Psoas muscle (tissue), 8 donors: ENCODE data around the gene MEF2A. TPM values are rescaled to one million over a fixed set of nuclear protein-coding genes. Genes with fewer than 3 reads are reported as not detected.

Source experiments
- ATAC-seq, 4 donors: fragments of 200-7000 bp; cut with Tn5 transposase; one replicate each; pipeline ENCODE4 v1.9.1; 2020; ENCODE audit warnings: moderate library complexity in 3 of 4, mild to moderate bottlenecking in 2 of 4
- DNase-seq, 2 donors: peaks; one replicate each; pipeline ENCODE4 v3.0.0-alpha.2; 2020
- H3K27ac ChIP-seq: fragments of 200-600 bp; one replicate; pipeline ENCODE4 v1.8.0; 2022
- H3K27me3 ChIP-seq, 3 donors: fragments of 200-600 bp in 1 of 3; one replicate each; pipeline versions ENCODE4 v1.6.1 to v1.8.0; 2013 to 2022; ENCODE audit warnings: low read length in 2 of 3, mild to moderate bottlenecking in 2 of 3, moderate library complexity in 1 of 3; ENCODE audit not compliant: insufficient read depth in 3 of 3
- H3K36me3 ChIP-seq, 2 donors: fragments of 200-600 bp in 1 of 2; one replicate each; pipeline versions ENCODE4 v1.6.1 to v1.8.0; 2013 to 2022; ENCODE audit warnings: low read depth in 1 of 2, mild to moderate bottlenecking in 1 of 2, moderate library complexity in 1 of 2; ENCODE audit not compliant: insufficient read depth in 1 of 2
- H3K4me1 ChIP-seq: fragments of 200-600 bp; one replicate; pipeline ENCODE4 v1.8.0; 2022
- H3K4me3 ChIP-seq: fragments of 200-600 bp; one replicate; pipeline ENCODE4 v1.8.0; 2022; ENCODE audit warnings: mild to moderate bottlenecking
- H3K9me3 ChIP-seq: fragments of 200-600 bp; one replicate; pipeline ENCODE4 v1.8.0; 2022
- CTCF ChIP-seq: fragments of 200-600 bp; IDR thresholded peaks from one replicate; pipeline ENCODE4 v1.8.0; 2022; ENCODE audit warnings: antibody characterized with exemption
- WGBS, 3 donors: extraction: QIAGEN DNeasy Blood & Tissue Kit; methylation state at CpG; one replicate each; pipeline versions ENCODE4 v1.1.6 to v1.1.7; 2013; 5-methylcytosine and 5-hydroxymethylcytosine counted together
- intact Hi-C, 2 donors: fragments of 100-400 bp; cut with DNase I; formaldehyde crosslinking; loops; one replicate each; pipeline versions ENCODE4 v1.11.0 to v1.14.2; 2022
- polyA plus RNA-seq, 3 donors: library from polyadenylated mRNA; stranded (reverse); fragments of 200-250 nt; gene quantifications; one replicate each; pipeline ENCODE4 v1.2.3, GENCODE V29; 2013
- total RNA-seq, 4 donors: library from RNA; stranded (reverse); fragmentation: NEBNext Ultra II Directional in 2 of 4; extraction: Animal tissue kit (Norgen Biotek cat#: 25700) in 2 of 4; gene quantifications; one replicate each; pipeline versions ENCODE4 v1.2.1 to v1.2.4, GENCODE V29; 2021 to 2023
- donor health status: healthy with polysubstance abuse.
- donor health status: DM: no; HTN: no; CAD: no; lungs with moderate emphysema.
- donor health status: Bipolar disorder and iron deficiency.
- donor health status: healthy.
- donor health status: DM: yes; HTN: yes; CAD: no.
- donor health status: DM: no; HTN: no; CAD: no.
- donor health status: DM: no; HTN: no; CAD: no.
- donor health status: DM: yes; HTN: yes; CAD: no.

Gene MEF2A
- total and polyA plus RNA-seq, 7 donors, result 17.1 to 92.6 (median 63.9) TPM

- DNase-seq, result no peak
- TF ChIP-seq CTCF, result no peak
These were observed 141.9 kb downstream of the MEF2A start for GRCh38 chr15:99707473-99708270.

DNA sequence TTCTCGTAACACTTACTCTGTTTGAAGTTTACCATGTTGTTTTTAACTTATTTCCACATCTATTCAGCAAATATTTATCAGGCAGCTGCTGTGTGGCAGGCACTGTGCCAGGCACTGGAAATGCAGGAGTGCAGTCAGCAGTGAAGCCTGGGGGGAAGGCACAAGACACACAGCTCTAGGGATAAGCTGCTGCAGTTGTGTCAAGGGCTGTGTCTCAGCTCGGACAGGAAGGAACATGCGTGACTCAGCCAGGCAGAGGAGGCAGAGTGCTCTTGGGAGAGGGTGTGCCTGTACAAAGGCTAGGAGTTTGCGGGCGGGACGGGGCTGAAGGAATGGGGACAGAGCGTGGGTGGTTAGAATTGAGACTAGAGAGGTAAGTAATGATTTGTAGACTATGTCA is 142.8 kb downstream of the MEF2A start:
- H3K36me3 ChIP-seq, result peaks cover 3 to 35% of the 10 kb centered on the region in 2 donors
- no peaks in the 10 kb centered on the region for H3K27me3 ChIP-seq
- peaks cover 62% of the 10 kb centered on the region for H3K4me1 ChIP-seq
- no peaks in the 10 kb centered on the region for H3K9me3 ChIP-seq
- 28 to 55% (median 41%) methylated on average over 7 of the region's 7 CpGs for WGBS, 3 donors
- ATAC-seq, result peak; percentile 78 to 90 (median 85)
- intact Hi-C loops, result loop anchor here (5.0 kb wide), 4 partner anchors 141 to 436 kb away; partner anchors contain the start of gene MEF2A (in 1 of the 2)
- DNase-seq, result peak; percentile 85 to 89
- peak overlapping the region; percentile 41 for H3K4me3 ChIP-seq
- TF ChIP-seq CTCF, result no peak
- peak overlapping the region; percentile 89 for H3K27ac ChIP-seq

More at GRCh38 chr15:99707473-99708270, 141.9 kb downstream of the MEF2A start:
- Histone ChIP-seq H3K4me1 (peaks cover 71% of the 10 kb centered on the region), H3K27me3 (no peaks in the 10 kb centered on the region), H3K36me3 (peaks cover 3 to 26% of the 10 kb centered on the region in 2 donors), H3K4me3 (peak overlapping the region; percentile 41), H3K9me3 (no peaks in the 10 kb centered on the region), H3K27ac (peak overlapping the region; percentile 89)
- intact Hi-C loops, result loop anchor here (5.0 kb wide), 4 partner anchors 140 to 435 kb away; partner anchors contain the start of gene MEF2A (in 1 of the 2)
- WGBS, 3 donors, result 19 to 39% (median 32%) methylated on average over 11 of the region's 11 CpGs
- peak; percentile 29 to 72 (median 63) for ATAC-seq

GRCh38 chr15:99709243-99709986 is 143.6 kb downstream of the MEF2A start:
- WGBS, 3 donors, result 49 to 72% (median 50%) methylated on average over 16 of the region's 16 CpGs
- peaks cover 57% of the 10 kb centered on the region for H3K4me1 ChIP-seq
- H3K9me3 ChIP-seq, result no peaks in the 10 kb centered on the region
- peaks cover 3 to 44% of the 10 kb centered on the region in 2 donors for H3K36me3 ChIP-seq
- no peak for TF ChIP-seq CTCF
- intact Hi-C loops, result loop anchor here (5.0 kb wide), 4 partner anchors 142 to 437 kb away; partner anchors contain the start of gene MEF2A (in 1 of the 2)
- ATAC-seq (peak in 3 of 4 donors; percentile 34 to 38 (median 36)), DNase-seq (no peak)
- no peak overlapping the region for H3K4me3 ChIP-seq
- H3K27ac ChIP-seq, result peak overlapping the region; percentile 89
- no peaks in the 10 kb centered on the region for H3K27me3 ChIP-seq

- ATAC-seq, result no peak
- no peak for TF ChIP-seq CTCF
These were observed 145.8 kb downstream of the MEF2A start for GRCh38 chr15:99711625-99712024.

More at GRCh38 chr15:99711625-99712024, 145.8 kb downstream of the MEF2A start:
- H3K9me3 ChIP-seq, result no peaks in the 10 kb centered on the region
- no peaks in the 10 kb centered on the region for H3K27me3 ChIP-seq
- intact Hi-C loops, result no loop called here
- H3K4me1 ChIP-seq, result peaks cover 56% of the 10 kb centered on the region
- H3K36me3 ChIP-seq, result peaks cover 3 to 56% of the 10 kb centered on the region in 2 donors
- 38 to 50% (median 45%) methylated on average over 5 of the region's 5 CpGs for WGBS, 3 donors
- H3K27ac ChIP-seq, result peak overlapping the region; percentile 89
- H3K4me3 ChIP-seq, result no peak overlapping the region
- no peak for DNase-seq
